ENCODE results near the gene PPP6R3.

- TF ChIP-seq CTCF (IDR thresholded peaks at IDR 0.05) (no peak), POLR2A (IDR thresholded peaks at IDR 0.05) (no peak)
Measured at GRCh38 chr11:68646832-68647231, 186.3 kb downstream of the PPP6R3 start.

Measured in heart left ventricle (tissue), 13 donors.